HepG2 (cell line): ENCODE results near the gene ETFB. TPM values are rescaled to one million over a fixed set of nuclear protein-coding genes. Genes with fewer than 3 reads are reported as not detected.

ENCODE experiments used
- ATAC-seq: fragments of 200-7000 bp; cut with Tn5 transposase; 3 replicates; pipeline ENCODE4 v1.9.1; 2020; ENCODE audit warnings: mild to moderate bottlenecking, moderate library complexity
- BruUV-seq: library from RNA; stranded (reverse); fragments of 400-500 nt; replicated peaks from 2 replicates; lab custom pipeline; 2021; lab: Mats Ljungman, UMichigan
- CTCF ChIA-PET: fragments of 300-600 bp; formaldehyde crosslinking; extraction: SDS; loops from one replicate; lab custom pipeline; 2021; ENCODE audit warnings: low total read pairs, inconsistent platforms, low intra/inter-chr PET ratio; lab: Yijun Ruan, JAX
- POLR2A ChIA-PET: fragments of 350-600 bp; sonication (Branson Sonifier 250); formaldehyde crosslinking; loops from one replicate; lab custom pipeline; 2020; ENCODE audit warnings: antibody characterized with exemption, inconsistent platforms; lab: Yijun Ruan, JAX
- DNase-seq: peaks from one replicate; pipeline ENCODE4 v3.0.0-alpha.2; 2015; ENCODE audit warnings: low spot score
- FAIRE-seq: peaks from 3 replicates; lab custom pipeline; 2011; peaks lifted over from hg19 to GRCh38; lab: Jason Lieb, UNC
- H2AFZ ChIP-seq: one replicate; pipeline ENCODE4 v1.6.1; 2011; ENCODE audit warnings: low read length, inconsistent platforms
- H3K27ac ChIP-seq: fragments of 300-600 bp; 3 replicates; pipeline ENCODE4 v1.8.0; 2011; ENCODE audit warnings: mixed run types, mild to moderate bottlenecking, mixed read lengths, low read length, inconsistent platforms; ENCODE audit not compliant: insufficient read depth; ENCODE audit errors: extremely low read length
- H3K27me3 ChIP-seq, 2 experiments: fragments of 200-600 bp in 1 of 2; 2 replicates in 1 of 2; 3 replicates in 1 of 2; pipeline versions ENCODE4 v1.6.0 to v1.8.0; 2011; ENCODE audit warnings: low read length in 2 of 2, mild to moderate bottlenecking in 2 of 2, moderate library complexity in 2 of 2, inconsistent platforms in 1 of 2; ENCODE audit not compliant: insufficient read depth in 2 of 2, control insufficient read depth in 1 of 2
- H3K36me3 ChIP-seq, 2 experiments: fragments of 200-600 bp in 1 of 2; replicated peaks in 1 of 2; 2 replicates in 1 of 2; 3 replicates in 1 of 2; pipeline versions ENCODE4 v1.5.1 to v1.8.0; 2011; ENCODE audit warnings: low read length in 2 of 2, inconsistent platforms in 1 of 2; ENCODE audit not compliant: insufficient read depth in 2 of 2, control insufficient read depth in 1 of 2
- H3K4me1 ChIP-seq: 2 replicates; pipeline ENCODE4 v1.5.1; 2012; ENCODE audit warnings: low read length, inconsistent platforms; ENCODE audit not compliant: insufficient read depth
- H3K4me2 ChIP-seq: 2 replicates; pipeline ENCODE4 v1.6.0; 2011; ENCODE audit warnings: low read depth, low read length, inconsistent platforms
- H3K4me3 ChIP-seq, 3 experiments: fragments of 200-600 bp in 1 of 3; sonication (generic), shearing (Covaris generic) in 1 of 3; replicated peaks in 1 of 3; 2 replicates each; pipeline ENCODE4 v1.5.1; 2011 to 2016; ENCODE audit warnings: low read length in 3 of 3, inconsistent platforms in 2 of 3, low read depth in 2 of 3, mild to moderate bottlenecking in 2 of 3, control low read depth in 1 of 3, mixed read lengths in 1 of 3; ENCODE audit not compliant: insufficient read depth in 1 of 3
- H3K79me2 ChIP-seq: one replicate; pipeline ENCODE4 v1.6.1; 2011; ENCODE audit warnings: low read length, inconsistent platforms; ENCODE audit not compliant: insufficient read depth
- H3K9ac ChIP-seq: 2 replicates; pipeline ENCODE4 v1.6.0; 2011; ENCODE audit warnings: mild to moderate bottlenecking, low read depth, low read length, inconsistent platforms; ENCODE audit not compliant: insufficient read depth
- H3K9me3 ChIP-seq: 2 replicates; pipeline ENCODE4 v1.5.1; 2012; ENCODE audit warnings: mild to moderate bottlenecking, low read length
- H4K20me1 ChIP-seq: 2 replicates; pipeline ENCODE4 v1.6.0; 2011; ENCODE audit warnings: inconsistent platforms, mild to moderate bottlenecking, low read length, moderate library complexity; ENCODE audit not compliant: insufficient read depth
- CHD4 ChIP-seq: fragments of 200-600 bp; sonication (generic); IDR thresholded peaks from 2 replicates; pipeline ENCODE4 v1.7.0; 2017; ENCODE audit warnings: mild to moderate bottlenecking, low read length, borderline replicate concordance
- FOSL1 ChIP-seq: sonication (generic); formaldehyde crosslinking; IDR thresholded peaks from 2 replicates; pipeline ENCODE4 v1.9.0; 2021; ENCODE audit warnings: missing genetic modification reagents, borderline replicate concordance
- IKZF4 ChIP-seq: sonication (generic); formaldehyde crosslinking; IDR thresholded peaks from 2 replicates; pipeline ENCODE4 v1.5.1; 2020; ENCODE audit warnings: borderline replicate concordance, mild to moderate bottlenecking, low read depth, missing genetic modification reagents; ENCODE audit errors: not compliant biosample characterization
- KAT7 ChIP-seq: IDR thresholded peaks from 2 replicates; pipeline ENCODE4 v1.6.1; 2018; ENCODE audit warnings: borderline replicate concordance, missing compliant biosample characterization
- TMF1 ChIP-seq: sonication (generic); formaldehyde crosslinking; IDR thresholded peaks from 2 replicates; pipeline ENCODE4 v1.8.1; 2022; ENCODE audit warnings: low read depth, missing genetic modification reagents
- ZBTB8A ChIP-seq: sonication (generic); formaldehyde crosslinking; IDR thresholded peaks from 2 replicates; pipeline ENCODE4 v1.4.0; 2020; ENCODE audit warnings: mild to moderate bottlenecking, low read depth, missing genetic modification reagents, borderline replicate concordance
- ZEB1 ChIP-seq: IDR thresholded peaks from 2 replicates; pipeline ENCODE4 v1.6.1; 2012; ENCODE audit warnings: mild to moderate bottlenecking, low read depth, inconsistent platforms; ENCODE audit not compliant: insufficient replicate concordance
- ZNF143 ChIP-seq: sonication (generic); formaldehyde crosslinking; IDR thresholded peaks from 2 replicates; pipeline ENCODE4 v1.4.0; 2020; ENCODE audit warnings: missing genetic modification reagents
- ZNF296 ChIP-seq: sonication (generic); formaldehyde crosslinking; conservative IDR thresholded peaks from 2 replicates; pipeline ENCODE4 v1.5.0; 2020; ENCODE audit warnings: mild to moderate bottlenecking, missing genetic modification reagents
- ZNF616 ChIP-seq: sonication (generic); formaldehyde crosslinking; IDR thresholded peaks from 2 replicates; pipeline ENCODE4 v1.5.0; 2020; ENCODE audit warnings: low read depth, mild to moderate bottlenecking, missing genetic modification reagents
- WGBS: methylation state at CpG from one replicate; pipeline ENCODE4 v1.1.6; 2017; ENCODE audit warnings: low lambda C conversion rate; 5-methylcytosine and 5-hydroxymethylcytosine counted together
- in situ Hi-C: cut with HindIII; loops from 2 replicates; pipeline ENCODE4 v1.10.0; 2017; ENCODE audit warnings: low pct_unique_long_range_greater_than_20kb; ENCODE audit not compliant: extremely low pct_ligation_motif_present
- intact Hi-C: fragments of 100-400 bp; cut with micrococcal nuclease; formaldehyde crosslinking; loops from one replicate; pipeline ENCODE4 v1.10.0; 2022; ENCODE audit not compliant: unreplicated experiment
- polyA plus RNA-seq, 8 experiments: library from polyadenylated mRNA; depleted of rRNA in 3 of 8; stranded (reverse) in 7 of 8; unstranded in 1 of 8; fragments of >200 nt; fragmentation: Illumina TruSeq in 4 of 8; extraction: Trizol in 4 of 8; gene quantifications; 2 replicates each; pipeline versions ENCODE4 v1.2.1 to v1.2.3, GENCODE V29; 2011 to 2016; ENCODE audit warnings: low read depth in 4 of 8, missing spikeins in 1 of 8, mixed read lengths in 1 of 8; ENCODE audit not compliant: insufficient read depth in 1 of 8
- total RNA-seq, 5 experiments: library from RNA; depleted of rRNA; stranded (reverse); fragments of >200 nt; fragmentation: Illumina TruSeq; extraction: Trizol; gene quantifications; 2 replicates each; pipeline ENCODE4 v1.2.3, GENCODE V29; 2016; ENCODE audit warnings: low read depth in 1 of 5
- TF ChIP-seq, protein P1 (sequence below): sonication (generic); formaldehyde crosslinking; IDR thresholded peaks from 2 replicates; pipeline ENCODE4 v1.4.0; 2020; ENCODE audit warnings: missing genetic modification reagents

Gene ETFB
- total and polyA plus RNA-seq, 2 of the 13 experiments (the other 11 are each of a cell fraction or from before 2014, with no cell fraction given), result 678 to 1,314 TPM

DNA sequence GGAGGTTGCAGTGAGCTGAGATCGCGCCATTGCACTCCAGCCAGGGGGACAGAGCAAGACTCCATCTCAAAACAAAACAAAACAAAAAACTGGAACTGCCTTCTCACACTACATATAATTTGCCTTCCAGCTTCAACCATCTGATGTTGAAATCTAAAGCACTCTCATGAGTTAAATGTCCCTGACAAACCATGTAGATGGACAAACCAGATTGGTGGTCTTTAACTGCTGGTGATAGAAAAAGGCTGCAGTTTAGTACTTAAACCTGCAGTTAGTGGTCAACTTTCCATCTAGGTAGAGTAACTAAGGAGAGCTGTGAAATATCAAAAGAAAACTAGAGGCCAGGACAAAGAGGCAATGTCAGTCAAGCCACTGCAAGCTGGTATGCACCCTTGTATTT, 30.0 kb upstream of the ETFB start:
- FAIRE-seq (no peak), ATAC-seq (no peak), DNase-seq (no peak)
- CTCF ChIA-PET, result no interaction called here
- WGBS, result 84% methylated on average over 2 of the region's 2 CpGs
- H3K27me3 ChIP-seq, result no peaks in the 10 kb centered on the region
- POLR2A ChIA-PET, result interaction anchor here (1.7 kb wide), 1 partner anchor 34 kb away, joined by 6 read pairs; no protein-coding TSS in a partner anchor
- H3K27ac ChIP-seq, result no peak overlapping the region
- in situ Hi-C loops, result loop anchor here (5.0 kb wide), 1 partner anchor 54 kb away; the partner anchor contains the start of gene VSIG10L
- H3K79me2 ChIP-seq, result no peaks in the 10 kb centered on the region
- TF ChIP-seq, protein P1, sequence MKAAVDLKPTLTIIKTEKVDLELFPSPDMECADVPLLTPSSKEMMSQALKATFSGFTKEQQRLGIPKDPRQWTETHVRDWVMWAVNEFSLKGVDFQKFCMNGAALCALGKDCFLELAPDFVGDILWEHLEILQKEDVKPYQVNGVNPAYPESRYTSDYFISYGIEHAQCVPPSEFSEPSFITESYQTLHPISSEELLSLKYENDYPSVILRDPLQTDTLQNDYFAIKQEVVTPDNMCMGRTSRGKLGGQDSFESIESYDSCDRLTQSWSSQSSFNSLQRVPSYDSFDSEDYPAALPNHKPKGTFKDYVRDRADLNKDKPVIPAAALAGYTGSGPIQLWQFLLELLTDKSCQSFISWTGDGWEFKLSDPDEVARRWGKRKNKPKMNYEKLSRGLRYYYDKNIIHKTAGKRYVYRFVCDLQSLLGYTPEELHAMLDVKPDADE, result no peak
- TF ChIP-seq FOSL1, result no peak
- no peak for TF ChIP-seq ZNF143 (CRISPR knock-in tag)
- TF ChIP-seq ZBTB8A (CRISPR knock-in tag), result no peak
- no peak for TF ChIP-seq ZNF296 (CRISPR knock-in tag)
- TF ChIP-seq ZEB1, result no peak
- TF ChIP-seq TMF1, result no peak
- TF ChIP-seq IKZF4 (CRISPR knock-in tag), result no peak
- TF ChIP-seq ZNF616 (CRISPR knock-in tag), result no peak
- no peak for TF ChIP-seq CHD4
- TF ChIP-seq KAT7, result no peak
- H3K36me3 ChIP-seq, result no peaks in the 10 kb centered on the region
- no peak overlapping the region for H3K9ac ChIP-seq
- peaks cover 29% of the 10 kb centered on the region for H3K4me1 ChIP-seq
- no peak overlapping the region for H3K4me2 ChIP-seq
- H4K20me1 ChIP-seq, result no peaks in the 10 kb centered on the region
- no peak overlapping the region for H3K4me3 ChIP-seq
- intact Hi-C loops, result no loop called here
- no peaks in the 10 kb centered on the region; the same call in 1 of the 2 replicates for H3K9me3 ChIP-seq
- H2AFZ ChIP-seq, result no peak overlapping the region
- no TSS peak for BruUV-seq
